ENCODE data around the gene PRKCQ. TPM values are rescaled to one million over a fixed set of nuclear protein-coding genes. Genes with fewer than 3 reads are reported as not detected.

The PRKCQ gene
- total and polyA plus RNA-seq, 2 of the 4 experiments (the other 2 are of a cell fraction), result under 0.01 to 0.03 TPM

DNA sequence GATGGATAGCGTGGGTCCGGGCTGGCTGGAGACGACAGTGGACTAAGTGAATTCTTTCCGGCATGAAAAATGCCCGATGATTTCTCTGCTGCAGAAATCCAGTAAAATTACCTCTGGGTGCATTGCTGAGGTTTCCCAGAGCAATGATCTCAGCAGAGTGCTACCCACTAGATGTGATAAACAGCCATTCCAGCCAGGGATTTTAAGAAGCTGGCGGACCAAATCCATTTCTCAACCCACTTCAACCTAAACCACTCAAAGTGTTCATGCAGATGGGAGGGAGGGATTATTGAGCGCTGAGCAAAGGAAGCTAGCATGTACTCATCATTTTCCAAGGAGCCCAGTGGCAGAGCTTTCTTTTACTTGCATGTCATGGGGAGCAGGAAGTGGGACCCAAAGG lies 116.7 kb downstream of the PRKCQ start:
- no peak overlapping the region for H3K56ac ChIP-seq (ENCODE audit: extremely low read depth, insufficient read depth, low read length)
- H3K18ac ChIP-seq (ENCODE audit: low read depth, low read length), result no peak overlapping the region
- no peak for ATAC-seq (ENCODE audit: low read depth)
- H3K79me1 ChIP-seq (ENCODE audit: low read depth in 1 of 2, low read length in 2 of 2), result no peaks in the 10 kb centered on the region
- 74% methylated on average over 5 of the region's 7 CpGs; no CpG with 5 or more reads in 1 of the 2 experiments for WGBS, 2 experiments (ENCODE audit: extremely low coverage in 2 of 2, insufficient read length in 1 of 2)
- H2BK15ac ChIP-seq (ENCODE audit: low read depth, low read length), result no peak overlapping the region
- no peak for TF ChIP-seq RCOR1 (IDR thresholded peaks at IDR 0.05; ENCODE audit: insufficient replicate concordance, low read length)
- TF ChIP-seq CTCF (conservative IDR thresholded peaks at IDR 0.05; ENCODE audit: low read depth, low read length), result no peak
- TF ChIP-seq USF2 (IDR thresholded peaks at IDR 0.05; ENCODE audit: low read depth, low read length), result no peak
- no peak for TF ChIP-seq RFX5 (IDR thresholded peaks at IDR 0.05; ENCODE audit: low read depth, low read length)
- dilution Hi-C loops (cut with HindIII; ENCODE audit: low sequenced_read_pairs, unreplicated experiment) (no loop called here), in situ Hi-C loops (cut with MboI; ENCODE audit: low sequenced_read_pairs) (no loop called here), intact Hi-C loops (cut with micrococcal nuclease) (no loop called here)
- H3K9ac ChIP-seq (ENCODE audit: low read depth, low read length), result no peak overlapping the region
- H2AFZ ChIP-seq (replicated peaks; ENCODE audit: low read length, poor library complexity), result no peak overlapping the region
- H4K91ac ChIP-seq (ENCODE audit: insufficient read depth, low read depth, low read length), result no peak overlapping the region
- no peaks in the 10 kb centered on the region for H3K9me1 ChIP-seq (ENCODE audit: insufficient read depth, low read length)
- no peaks in the 10 kb centered on the region for H3K9me3 ChIP-seq (ENCODE audit: control insufficient read depth, insufficient read depth, low read length)
- H2BK20ac ChIP-seq (ENCODE audit: low read depth, low read length), result no peak overlapping the region
- ChIA-PET CTCF (no interaction called here), POLR2A (ENCODE audit: unreplicated experiment) (no interaction called here)
- no peak overlapping the region for H2BK120ac ChIP-seq (ENCODE audit: low read depth, low read length)
- no peaks in the 10 kb centered on the region for H3K27me3 ChIP-seq (ENCODE audit: control insufficient read depth, insufficient read depth, low read length)
- no peak for DNase-seq
- no peak overlapping the region for H3K14ac ChIP-seq (replicated peaks; ENCODE audit: low read depth, low read length)
- no peaks in the 10 kb centered on the region for H4K20me1 ChIP-seq (ENCODE audit: insufficient read depth, low read length)
- no peak overlapping the region for H3K4me2 ChIP-seq (ENCODE audit: low read depth, low read length)
- no peak overlapping the region for H4K8ac ChIP-seq (ENCODE audit: low read depth in 2 of 2, low read length in 2 of 2)
- no peaks in the 10 kb centered on the region for H3K4me1 ChIP-seq (ENCODE audit: control insufficient read depth, insufficient read depth, low read length)
- no peak overlapping the region for H3K4me3 ChIP-seq (ENCODE audit: insufficient read depth, low read depth, low read length)
- BruUV-seq (replicated peaks), result no TSS peak
- H2AK9ac ChIP-seq (replicated peaks; ENCODE audit: low read depth, low read length, poor library complexity), result no peak overlapping the region
- no peaks in the 10 kb centered on the region for H3K36me3 ChIP-seq (ENCODE audit: control insufficient read depth, insufficient read depth, low read length)
- no peak overlapping the region for H2AK5ac ChIP-seq (ENCODE audit: low read depth, low read length)
- no peak overlapping the region for H4K5ac ChIP-seq (ENCODE audit: low read depth, low read length)
- no peak overlapping the region for H3K27ac ChIP-seq (ENCODE audit: insufficient read depth, low read length)
- H3K4ac ChIP-seq (ENCODE audit: low read depth, low read length), result no peak overlapping the region
- H3K23ac ChIP-seq (ENCODE audit: low read depth, low read length), result no peak overlapping the region
- no peak overlapping the region for H2BK5ac ChIP-seq (ENCODE audit: low read depth, low read length, poor library complexity, severe bottlenecking)
